Measurements from ENCODE around the gene FGF22. TPM values are rescaled to one million over a fixed set of nuclear protein-coding genes. Genes with fewer than 3 reads are reported as not detected.

The FGF22 gene
- total RNA-seq (2014; rRNA removed; shearing (Covaris generic)) (0.21 TPM in 1 of 2 replicates, not detected in the other), total RNA-seq (2022) (0.48 and 0.53 TPM in 2 replicates), Bru-seq, nascent RNA (percentile 13 among the genes with signal in this experiment), BruChase-seq, experiment 1, labeled RNA remaining after a 6-hour chase (not detected), BruChase-seq, experiment 2, labeled RNA remaining after a 2-hour chase (percentile 23 among the genes with signal in this experiment)
- long read RNA-seq: 0 reads

GRCh38 chr19:639253-640160 is at the start of gene FGF22:
TSS of gene FGF22 (plus strand) at chr19:639879. CDS start at chr19:639926, 47 bp downstream.
- DNase-seq (ENCODE audit: low spot score): peak; percentile 91
- H3K36me3 ChIP-seq (ENCODE audit: insufficient read depth, low read length): peaks cover 12% of the 10 kb centered on the region
- TF ChIP-seq EZH2phosphoT487 (IDR thresholded peaks at IDR 0.05; ENCODE audit: borderline replicate concordance, low read depth, low read length) (no peak), CTCF (conservative IDR thresholded peaks at IDR 0.05; ENCODE audit: low read length) (no peak)
- CTCF ChIA-PET (ENCODE audit: unreplicated experiment): no interaction called here
- H3K9me3 ChIP-seq (ENCODE audit: low read length): no peaks in the 10 kb centered on the region
- H3K4me1 ChIP-seq (ENCODE audit: insufficient read depth, low read length, poor library complexity, severe bottlenecking): peaks cover 6% of the 10 kb centered on the region
- BruUV-seq (replicated peaks): no TSS peak
- no peaks in the 10 kb centered on the region for H3K79me2 ChIP-seq (ENCODE audit: insufficient read depth, low read depth, low read length)
- intact Hi-C loops (cut with micrococcal nuclease; ENCODE audit: unreplicated experiment): no loop called here
- no peak within 1 kb of the TSS for H3K27ac ChIP-seq (ENCODE audit: low read depth, low read length, poor library complexity, severe bottlenecking)
- no peak within 1 kb of the TSS for H2AFZ ChIP-seq (ENCODE audit: low read length)
- peak within 1 kb of the TSS; percentile 77 for H3K4me2 ChIP-seq (ENCODE audit: low read length)
- H4K20me1 ChIP-seq (ENCODE audit: insufficient read depth, low read length): no peaks in the 10 kb centered on the region; the same call in 1 of the 2 replicates
- no peaks in the 10 kb centered on the region for H3K9me2 ChIP-seq (ENCODE audit: insufficient read depth, low read length)
- POLR2A ChIA-PET: no interaction called here
- peak within 1 kb of the TSS; percentile 59 for H3K4me3 ChIP-seq (ENCODE audit: low read depth, low read length, poor library complexity, severe bottlenecking)

GRCh38 chr19:590396-590745 is 49.3 kb upstream of the FGF22 start:
- no peaks in the 10 kb centered on the region for H4K20me1 ChIP-seq (ENCODE audit: insufficient read depth, low read length)
- CTCF ChIA-PET (ENCODE audit: unreplicated experiment): no interaction called here
- no peak overlapping the region for H3K4me2 ChIP-seq (ENCODE audit: low read length)
- H3K79me2 ChIP-seq (ENCODE audit: insufficient read depth, low read depth, low read length): no peaks in the 10 kb centered on the region
- H3K27ac ChIP-seq (ENCODE audit: low read depth, low read length, poor library complexity, severe bottlenecking): no peak overlapping the region
- H2AFZ ChIP-seq (ENCODE audit: low read length): no peak overlapping the region
- no TSS peak for BruUV-seq (replicated peaks)
- no peak for TF ChIP-seq EZH2phosphoT487 (IDR thresholded peaks at IDR 0.05; ENCODE audit: borderline replicate concordance, low read depth, low read length)
- no peak for TF ChIP-seq CTCF (conservative IDR thresholded peaks at IDR 0.05; ENCODE audit: low read length)
- H3K4me1 ChIP-seq (ENCODE audit: insufficient read depth, low read length, poor library complexity, severe bottlenecking): peaks cover 12% of the 10 kb centered on the region
- no peak overlapping the region for H3K4me3 ChIP-seq (ENCODE audit: low read depth, low read length, poor library complexity, severe bottlenecking)
- H3K9me3 ChIP-seq (ENCODE audit: low read length): no peaks in the 10 kb centered on the region
- DNase-seq (ENCODE audit: low spot score): no peak
- POLR2A ChIA-PET: no interaction called here
- H3K36me3 ChIP-seq (ENCODE audit: insufficient read depth, low read length): no peaks in the 10 kb centered on the region
- no peaks in the 10 kb centered on the region for H3K9me2 ChIP-seq (ENCODE audit: insufficient read depth, low read length)
- intact Hi-C loops (cut with micrococcal nuclease; ENCODE audit: unreplicated experiment): no loop called here

- BruUV-seq (replicated peaks): no TSS peak
- no peak for TF ChIP-seq EZH2phosphoT487 (IDR thresholded peaks at IDR 0.05; ENCODE audit: borderline replicate concordance, low read depth, low read length)
- no peak for TF ChIP-seq CTCF (conservative IDR thresholded peaks at IDR 0.05; ENCODE audit: low read length)
- no peak overlapping the region for H3K4me3 ChIP-seq (ENCODE audit: low read depth, low read length, poor library complexity, severe bottlenecking)
- peaks cover 12% of the 10 kb centered on the region for H3K4me1 ChIP-seq (ENCODE audit: insufficient read depth, low read length, poor library complexity, severe bottlenecking)
- POLR2A ChIA-PET: no interaction called here
- DNase-seq (ENCODE audit: low spot score): no peak
- no peaks in the 10 kb centered on the region for H3K79me2 ChIP-seq (ENCODE audit: insufficient read depth, low read depth, low read length)
- CTCF ChIA-PET (ENCODE audit: unreplicated experiment): no interaction called here
- H2AFZ ChIP-seq (ENCODE audit: low read length): no peak overlapping the region
- intact Hi-C loops (cut with micrococcal nuclease; ENCODE audit: unreplicated experiment): no loop called here
- no peak overlapping the region for H3K4me2 ChIP-seq (ENCODE audit: low read length)
- no peaks in the 10 kb centered on the region for H3K9me3 ChIP-seq (ENCODE audit: low read length)
- no peaks in the 10 kb centered on the region for H3K9me2 ChIP-seq (ENCODE audit: insufficient read depth, low read length)
- H3K27ac ChIP-seq (ENCODE audit: low read depth, low read length, poor library complexity, severe bottlenecking): no peak overlapping the region
- no peaks in the 10 kb centered on the region for H4K20me1 ChIP-seq (ENCODE audit: insufficient read depth, low read length)
- no peaks in the 10 kb centered on the region for H3K36me3 ChIP-seq (ENCODE audit: insufficient read depth, low read length)
Observed at GRCh38 chr19:590750-591098, 49.0 kb upstream of the FGF22 start.

Data from OCI-LY7 (cell line).